HCT116 (cell line): ENCODE results near the gene THSD7A. TPM values are rescaled to one million over a fixed set of nuclear protein-coding genes. Genes with fewer than 3 reads are reported as not detected.

Source experiments
- ATAC-seq: fragments of 200-7000 bp; cut with Tn5 transposase; 2 replicates; pipeline ENCODE4 v1.9.1; 2020; ENCODE audit warnings: mild to moderate bottlenecking, moderate library complexity
- BruUV-seq: library from RNA; stranded (reverse); fragments of 400-500 nt; replicated peaks from 2 replicates; lab custom pipeline; 2021; lab: Mats Ljungman, UMichigan
- CTCF ChIA-PET: fragments of 300-600 bp; sonication (Branson Sonifier 250); formaldehyde crosslinking; loops from one replicate; lab custom pipeline; 2021; ENCODE audit warnings: antibody characterized with exemption; lab: Charles Lee
- POLR2A ChIA-PET: fragments of 300-600, 350-600 bp; sonication (Branson Sonifier 250); formaldehyde crosslinking; loops from one replicate; lab custom pipeline; 2021; ENCODE audit warnings: antibody characterized with exemption; lab: Charles Lee
- RAD21 ChIA-PET, 2 experiments: fragments of 300-600 bp; sonication (Branson Sonifier 250); formaldehyde crosslinking; loops; one replicate each; lab custom pipeline; 2023; ENCODE audit warnings: low total read pairs in 2 of 2; ENCODE audit not compliant: uncharacterized antibody in 2 of 2, unreplicated experiment in 2 of 2, low non-redundant PET in 1 of 2; lab: Charles Lee
- DNase-seq: peaks from one replicate; pipeline ENCODE4 v3.0.0-alpha.2; 2010; ENCODE audit warnings: low read depth, low spot score
- H2AFZ ChIP-seq: fragments of 200-600 bp; shearing (Covaris generic), sonication (generic); 2 replicates; pipeline ENCODE4 v1.6.1; 2017; ENCODE audit warnings: low read depth, mixed run types, mixed read lengths, antibody characterized with exemption, low read length; ENCODE audit not compliant: poor library complexity, severe bottlenecking
- H3K27ac ChIP-seq: 2 replicates; pipeline ENCODE4 v1.5.1; 2012; ENCODE audit warnings: low read depth, low read length
- H3K27me3 ChIP-seq: fragments of 200-600 bp; sonication (generic); 2 replicates; pipeline ENCODE4 v1.6.1; 2016; ENCODE audit warnings: mixed run types, low read length, mixed read lengths; ENCODE audit not compliant: insufficient read depth
- H3K36me3 ChIP-seq, 2 experiments: fragments of 200-500 bp in 1 of 2; fragments of 200-600 bp in 1 of 2; sonication (Bioruptor generic) in 1 of 2; sonication (generic) in 1 of 2; 2 replicates each; pipeline versions ENCODE4 v1.5.1 to v1.6.1; 2014 to 2016; ENCODE audit warnings: low read length in 2 of 2, inconsistent platforms in 1 of 2, mixed read lengths in 1 of 2, mixed run types in 1 of 2; ENCODE audit not compliant: insufficient read depth in 2 of 2, control insufficient read depth in 1 of 2
- H3K4me1 ChIP-seq, 2 experiments: fragments of 200-600 bp in 1 of 2; sonication (generic) in 1 of 2; 2 replicates each; pipeline versions ENCODE4 v1.5.1 to v1.6.1; 2012 to 2017; ENCODE audit warnings: low read length in 2 of 2, inconsistent platforms in 1 of 2, mild to moderate bottlenecking in 1 of 2, mixed read lengths in 1 of 2, mixed run types in 1 of 2, moderate library complexity in 1 of 2; ENCODE audit not compliant: insufficient read depth in 2 of 2, control insufficient read depth in 1 of 2
- H3K4me2 ChIP-seq: fragments of 200-600 bp; sonication (generic); 2 replicates; pipeline ENCODE4 v1.6.1; 2017; ENCODE audit warnings: mixed run types, low read length, mixed read lengths
- H3K4me3 ChIP-seq, 2 experiments: fragments of 200-600 bp in 1 of 2; sonication (generic) in 1 of 2; replicated peaks in 1 of 2; 2 replicates each; pipeline ENCODE4 v1.5.1; 2011 to 2016; ENCODE audit warnings: low read length in 2 of 2, control low read depth in 1 of 2, low read depth in 1 of 2, mild to moderate bottlenecking in 1 of 2, mixed read lengths in 1 of 2, mixed run types in 1 of 2
- H3K79me2 ChIP-seq: fragments of 200-600 bp; sonication (generic); 2 replicates; pipeline ENCODE4 v1.6.1; 2017; ENCODE audit warnings: mild to moderate bottlenecking, mixed run types, low read length, moderate library complexity, mixed read lengths; ENCODE audit not compliant: insufficient read depth
- H3K9ac ChIP-seq: fragments of 200-600 bp; sonication (generic); 2 replicates; pipeline ENCODE4 v1.6.1; 2016; ENCODE audit warnings: low read length, mixed read lengths
- H3K9me2 ChIP-seq: fragments of 200-600 bp; sonication (generic), shearing (Covaris generic); 2 replicates; pipeline ENCODE4 v1.6.1; 2017; ENCODE audit warnings: mixed run types, mild to moderate bottlenecking, moderate library complexity; ENCODE audit not compliant: insufficient read depth
- H3K9me3 ChIP-seq, 2 experiments: fragments of 200-500 bp in 1 of 2; fragments of 200-600 bp in 1 of 2; sonication (Bioruptor generic) in 1 of 2; sonication (generic) in 1 of 2; 2 replicates each; pipeline ENCODE4 v1.6.1; 2014 to 2017; ENCODE audit warnings: low read length in 2 of 2, mixed read lengths in 2 of 2, inconsistent platforms in 1 of 2, low read depth in 1 of 2, mild to moderate bottlenecking in 1 of 2, mixed run types in 1 of 2, moderate library complexity in 1 of 2; ENCODE audit not compliant: control insufficient read depth in 1 of 2, insufficient read depth in 1 of 2
- H4K20me1 ChIP-seq: fragments of 200-600 bp; sonication (generic), shearing (Covaris generic); 2 replicates; pipeline ENCODE4 v1.6.1; 2017; ENCODE audit warnings: mixed run types, mild to moderate bottlenecking, moderate library complexity; ENCODE audit not compliant: insufficient read depth
- ATF3 ChIP-seq: IDR thresholded peaks from 2 replicates; pipeline ENCODE4 v1.6.1; 2012
- CBX3 ChIP-seq: IDR thresholded peaks from 2 replicates; pipeline ENCODE4 v1.6.1; 2012; ENCODE audit warnings: low read depth
- CTCF ChIP-seq, 3 experiments: fragments of 200-600 bp in 1 of 3; sonication (generic) in 1 of 3; IDR thresholded peaks in 2 of 3; conservative IDR thresholded peaks in 1 of 3; 2 replicates each; pipeline ENCODE4 v1.5.1; 2012 to 2017; ENCODE audit warnings: low read depth in 2 of 3, low read length in 2 of 3, antibody characterized with exemption in 1 of 3, borderline replicate concordance in 1 of 3, control low read depth in 1 of 3, mild to moderate bottlenecking in 1 of 3, mixed read lengths in 1 of 3, mixed run types in 1 of 3, moderate library complexity in 1 of 3; ENCODE audit not compliant: insufficient read depth in 1 of 3
- EGR1 ChIP-seq: IDR thresholded peaks from 2 replicates; pipeline ENCODE4 v1.6.1; 2012; ENCODE audit warnings: low read depth
- ELF1 ChIP-seq: IDR thresholded peaks from 2 replicates; pipeline ENCODE4 v1.6.1; 2012; ENCODE audit warnings: low read depth, borderline replicate concordance
- EZH2 ChIP-seq: fragments of 200-600 bp; sonication (generic); IDR thresholded peaks from 2 replicates; pipeline ENCODE4 v1.6.1; 2017; ENCODE audit warnings: antibody characterized with exemption, mixed run types
- EZH2phosphoT487 ChIP-seq: fragments of 200-600 bp; IDR thresholded peaks from 2 replicates; pipeline ENCODE4 v1.6.1; 2018; ENCODE audit warnings: antibody characterized with exemption, borderline replicate concordance
- FOSL1 ChIP-seq: IDR thresholded peaks from 2 replicates; pipeline ENCODE4 v1.6.1; 2012; ENCODE audit warnings: low read depth
- JUND ChIP-seq: IDR thresholded peaks from 2 replicates; pipeline ENCODE4 v1.6.1; 2012
- MAX ChIP-seq: IDR thresholded peaks from 2 replicates; pipeline ENCODE4 v1.6.1; 2012
- POLR2AphosphoS5 ChIP-seq: IDR thresholded peaks from 2 replicates; pipeline ENCODE4 v1.6.1; 2011; ENCODE audit warnings: mild to moderate bottlenecking, low read depth, low read length, moderate library complexity
- REST ChIP-seq: IDR thresholded peaks from 2 replicates; pipeline ENCODE4 v1.6.1; 2012; ENCODE audit warnings: low read depth
- SIN3A ChIP-seq: IDR thresholded peaks from 2 replicates; pipeline ENCODE4 v1.6.1; 2012; ENCODE audit warnings: low read depth
- SP1 ChIP-seq: IDR thresholded peaks from 2 replicates; pipeline ENCODE4 v1.6.1; 2012; ENCODE audit warnings: low read depth
- SRF ChIP-seq: IDR thresholded peaks from 2 replicates; pipeline ENCODE4 v1.6.1; 2012; ENCODE audit warnings: low read depth
- TCF7L2 ChIP-seq: IDR thresholded peaks from 2 replicates; pipeline ENCODE4 v1.7.0; 2011; ENCODE audit warnings: borderline replicate concordance, inconsistent platforms; ENCODE audit not compliant: insufficient read depth, insufficient read length; ENCODE audit errors: extremely low read depth
- YY1 ChIP-seq: IDR thresholded peaks from 2 replicates; pipeline ENCODE4 v1.6.1; 2011; ENCODE audit warnings: low read length, low read depth, moderate library complexity, mild to moderate bottlenecking; ENCODE audit not compliant: insufficient replicate concordance; ENCODE audit errors: extremely low read depth
- ZBTB33 ChIP-seq: IDR thresholded peaks from 2 replicates; pipeline ENCODE4 v1.6.1; 2011; ENCODE audit warnings: mild to moderate bottlenecking, low read length, moderate library complexity; ENCODE audit not compliant: insufficient replicate concordance; ENCODE audit errors: extremely low read depth
- ZFX ChIP-seq: fragments of 450-650 bp; IDR thresholded peaks from 2 replicates; pipeline ENCODE4 v1.6.1; 2017
- ZNF274 ChIP-seq: fragments of 200-500 bp; sonication (Bioruptor generic); IDR thresholded peaks from 2 replicates; pipeline ENCODE4 v1.6.1; 2014; ENCODE audit warnings: mild to moderate bottlenecking, low read depth, low read length, inconsistent platforms
- intact Hi-C: fragments of 100-400 bp; cut with micrococcal nuclease; formaldehyde crosslinking; loops from 2 replicates; pipeline ENCODE4 v1.10.0; 2022
- total RNA-seq: library from RNA; stranded (reverse); gene quantifications from one replicate; pipeline ENCODE4 v1.2.1, GENCODE V29; 2021; ENCODE audit not compliant: unreplicated experiment

The THSD7A gene
- total RNA-seq, 1 experiment from 2014 or later = 0.05 TPM

GRCh38 chr7:11428877-11429581 is 403.0 kb downstream of the THSD7A start:
- Histone ChIP-seq H3K27me3 (no peaks in the 10 kb centered on the region), H3K79me2 (no peaks in the 10 kb centered on the region), H3K4me3 (no peak overlapping the region), H3K36me3 (no peaks in the 10 kb centered on the region), H3K9me2 (no peaks in the 10 kb centered on the region), H3K9me3 (no peaks in the 10 kb centered on the region), H4K20me1 (no peaks in the 10 kb centered on the region), H3K4me2 (no peak overlapping the region), H3K4me1 (no peaks in the 10 kb centered on the region), H3K9ac (no peak overlapping the region), H3K27ac (no peak overlapping the region), H2AFZ (no peak overlapping the region)
- intact Hi-C loops = loop anchor here (5.0 kb wide), 1 partner anchor 1193 kb away; no protein-coding TSS in a partner anchor
- ATAC-seq (no peak), DNase-seq (no peak)
- RAD21 ChIA-PET = no interaction called here
- POLR2A ChIA-PET = no interaction called here
- no peak for TF ChIP-seq EZH2phosphoT487
- TF ChIP-seq ZFX = no peak
- no peak for TF ChIP-seq REST
- TF ChIP-seq JUND = no peak
- no peak for TF ChIP-seq SRF
- no peak for TF ChIP-seq ZNF274
- TF ChIP-seq CBX3 = no peak
- TF ChIP-seq SP1 = no peak
- TF ChIP-seq EGR1 = no peak
- no peak for TF ChIP-seq SIN3A
- TF ChIP-seq TCF7L2 = no peak
- no peak for TF ChIP-seq ZBTB33
- no peak for TF ChIP-seq ATF3
- TF ChIP-seq EZH2 = no peak
- TF ChIP-seq POLR2AphosphoS5 = no peak
- TF ChIP-seq ELF1 = no peak
- no peak for TF ChIP-seq YY1
- no peak for TF ChIP-seq CTCF (IDR thresholded peaks at IDR 0.05 in 2 of 3, conservative IDR thresholded peaks at IDR 0.05 in 1 of 3; ENCODE audit: borderline replicate concordance in 1 of 3, insufficient read depth in 1 of 3, low read depth in 2 of 3, low read length in 2 of 3)
- TF ChIP-seq MAX = no peak
- no peak for TF ChIP-seq FOSL1
- BruUV-seq = no TSS peak
- CTCF ChIA-PET = interaction anchor here (0.6 kb wide), 1 partner anchor 139 kb away, joined by 5 read pairs; no protein-coding TSS in a partner anchor
